ENCODE results near the gene GALNT10.

Gene GALNT10

GRCh38 chr5:154234551-154234950 is 44.0 kb downstream of the GALNT10 start:
- no peak for TF ChIP-seq CTCF (IDR thresholded peaks at IDR 0.05; ENCODE audit: low read depth, low read length)
- no peak overlapping the region for H3K4me3 ChIP-seq (replicated peaks in 1 of 2; ENCODE audit: low read depth in 2 of 2, low read length in 2 of 2)
- no peak for DNase-seq (ENCODE audit: low read depth in 2 of 2)

GRCh38 chr5:154236011-154236410 is 45.5 kb downstream of the GALNT10 start:
- TF ChIP-seq CTCF (IDR thresholded peaks at IDR 0.05; ENCODE audit: low read depth, low read length): no peak
- no peak for DNase-seq (ENCODE audit: low read depth in 2 of 2)
- H3K4me3 ChIP-seq (replicated peaks in 1 of 2; ENCODE audit: low read depth in 2 of 2, low read length in 2 of 2): no peak overlapping the region

DNA sequence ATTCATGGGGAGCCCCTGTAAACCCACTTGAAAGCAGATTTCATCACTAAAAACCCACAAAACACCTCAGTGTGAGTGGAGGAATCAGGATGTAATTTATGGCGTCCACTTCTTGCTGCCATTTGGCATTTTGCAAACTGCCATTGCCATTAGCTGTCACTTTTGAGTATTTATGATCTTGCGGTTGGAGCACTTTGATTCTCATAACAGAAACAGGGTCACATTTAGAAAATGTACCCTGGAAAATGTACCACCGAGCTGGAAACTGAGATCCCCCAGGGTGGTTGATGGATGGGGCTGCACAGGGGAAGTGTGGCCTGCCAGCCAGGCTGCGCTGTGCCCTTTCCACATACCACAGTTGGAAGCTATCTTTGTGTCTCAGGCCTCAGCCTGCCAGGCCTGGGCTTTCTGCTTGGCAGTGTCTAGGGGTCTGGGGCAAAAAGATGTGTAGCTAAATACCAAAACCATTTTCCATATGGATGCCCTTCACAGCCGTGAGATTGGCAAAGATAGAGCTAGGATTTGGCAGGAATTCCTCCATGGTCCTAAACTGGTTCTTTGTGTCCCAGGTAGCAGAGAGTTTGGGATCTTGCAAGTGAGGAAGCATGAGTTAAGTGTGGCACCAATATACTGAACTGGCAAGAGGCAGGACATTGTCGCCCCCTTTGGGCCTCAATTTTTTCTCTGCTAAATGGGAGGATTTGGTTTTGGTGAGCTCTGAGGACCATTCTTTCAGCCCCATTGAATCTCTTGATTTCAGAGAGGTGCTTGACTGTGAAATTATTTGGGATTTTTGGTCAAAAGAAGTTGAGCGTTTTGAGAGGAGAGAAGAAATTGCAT is 46.2 kb downstream of the GALNT10 start:
- no peak for TF ChIP-seq CTCF (IDR thresholded peaks at IDR 0.05; ENCODE audit: low read depth, low read length)
- DNase-seq (ENCODE audit: low read depth in 2 of 2): no peak
- H3K4me3 ChIP-seq (replicated peaks in 1 of 2; ENCODE audit: low read depth in 2 of 2, low read length in 2 of 2): no peak overlapping the region

GRCh38 chr5:154237376-154237743 is 46.8 kb downstream of the GALNT10 start:
- no peak for DNase-seq (ENCODE audit: low read depth in 2 of 2)
- H3K4me3 ChIP-seq (replicated peaks in 1 of 2; ENCODE audit: low read depth in 2 of 2, low read length in 2 of 2): no peak overlapping the region
- TF ChIP-seq CTCF (IDR thresholded peaks at IDR 0.05; ENCODE audit: low read depth, low read length): no peak

GRCh38 chr5:154237946-154238345 is 47.4 kb downstream of the GALNT10 start:
- TF ChIP-seq CTCF (IDR thresholded peaks at IDR 0.05; ENCODE audit: low read depth, low read length): no peak
- DNase-seq (ENCODE audit: low read depth in 2 of 2): no peak
- H3K4me3 ChIP-seq (replicated peaks in 1 of 2; ENCODE audit: low read depth in 2 of 2, low read length in 2 of 2): no peak overlapping the region

GRCh38 chr5:154238776-154239481 is 48.4 kb downstream of the GALNT10 start:
- TF ChIP-seq CTCF (IDR thresholded peaks at IDR 0.05; ENCODE audit: low read depth, low read length): no peak
- DNase-seq (ENCODE audit: low read depth in 2 of 2): no peak
- no peak overlapping the region for H3K4me3 ChIP-seq (replicated peaks in 1 of 2; ENCODE audit: low read depth in 2 of 2, low read length in 2 of 2)

Measured in cardiac fibroblast (primary cell).